Measurements from ENCODE around the gene ATP6V0D1. TPM values are rescaled to one million over a fixed set of nuclear protein-coding genes. Genes with fewer than 3 reads are reported as not detected.

ATP6V0D1 gene
- polyA plus RNA-seq, 3 donors: 354 to 687 (median 631) TPM

DNA sequence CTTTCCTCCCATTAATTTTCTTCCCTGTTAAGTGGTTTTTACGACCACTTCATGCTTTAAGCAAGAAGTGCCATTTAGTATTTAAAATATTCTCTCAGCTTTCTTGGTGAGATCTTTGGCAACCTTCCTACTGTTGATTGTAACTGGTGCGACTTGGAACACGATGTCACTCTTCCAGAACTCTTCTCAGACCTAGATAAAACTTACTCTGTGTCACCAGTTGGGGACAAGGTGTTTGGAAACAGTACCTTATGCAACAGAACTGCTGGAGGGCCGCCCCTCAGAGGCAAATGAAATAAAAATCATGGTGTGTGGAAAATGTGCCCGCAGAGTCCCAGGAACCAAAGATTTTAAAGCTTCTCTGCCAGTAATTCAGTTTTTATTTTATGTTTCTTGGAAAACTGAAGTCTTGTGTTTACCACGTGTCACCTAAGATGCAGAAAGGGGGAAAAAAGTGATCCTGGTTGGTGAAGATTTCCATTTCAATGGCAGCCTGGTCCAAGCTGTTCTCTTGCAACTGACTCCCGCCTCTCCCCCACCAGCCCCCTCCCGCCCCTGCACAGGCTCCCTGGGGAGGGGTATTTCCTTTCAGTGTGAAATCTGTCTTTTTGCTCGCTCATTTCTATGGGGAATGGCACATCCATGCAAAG, 57.2 kb downstream of the ATP6V0D1 start:
- H3K4me2 ChIP-seq (replicated peaks; ENCODE audit: extremely low read depth, low read length, poor library complexity, severe bottlenecking): no peak overlapping the region
- H3K27ac Mint-ChIP-seq: no peak overlapping the region

DNA sequence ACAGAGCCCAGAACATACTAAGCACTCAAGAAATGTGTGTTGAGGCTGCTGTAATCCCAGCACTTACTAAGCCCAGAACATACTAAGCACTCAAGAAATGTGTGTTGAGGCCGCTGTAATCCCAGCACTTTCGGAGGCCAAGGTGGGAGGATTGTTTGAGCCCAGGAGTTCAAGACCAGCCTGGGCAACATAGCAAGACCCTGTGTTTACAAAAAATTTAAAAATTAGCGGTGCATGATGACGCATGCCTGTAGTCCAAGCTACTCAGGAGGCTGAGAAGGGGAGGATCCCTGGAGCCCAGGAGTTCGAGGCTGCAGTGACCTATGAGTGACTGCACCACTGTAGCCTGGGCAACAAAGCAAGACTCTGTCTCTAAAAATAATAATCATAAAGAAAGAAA, 57.9 kb downstream of the ATP6V0D1 start:
- H3K27ac Mint-ChIP-seq: no peak overlapping the region
- H4K20me1 ChIP-seq (ENCODE audit: insufficient read depth, low read length): no peaks in the 10 kb centered on the region
- WGBS (ENCODE audit: insufficient coverage): 100% methylated on average over 1 of the region's 5 CpGs
- H3K4me3 Mint-ChIP-seq: no peak overlapping the region
- H3K36me3 Mint-ChIP-seq: peaks cover 0 to 4% of the 10 kb centered on the region in 2 donors
- no peak overlapping the region for H3K4me2 ChIP-seq (replicated peaks; ENCODE audit: extremely low read depth, low read length, poor library complexity, severe bottlenecking)
- no peak overlapping the region for H3K27ac ChIP-seq (ENCODE audit: low read depth in 1 of 2, low read length in 2 of 2)
- no peaks in the 10 kb centered on the region for H3K79me2 ChIP-seq (ENCODE audit: insufficient read depth, low read length)
- no peaks in the 10 kb centered on the region for H3K4me1 Mint-ChIP-seq
- intact Hi-C loops (cut with micrococcal nuclease): no loop called here
- H3K27me3 ChIP-seq (ENCODE audit: control insufficient read depth in 2 of 2, insufficient read depth in 2 of 2, low read length in 2 of 2): peaks cover 0 to 18% of the 10 kb centered on the region in 2 donors
- H2AFZ ChIP-seq (ENCODE audit: insufficient read depth, low read depth, low read length, poor library complexity, severe bottlenecking): no peak overlapping the region
- peaks cover 0 to 4% (median 0%) of the 10 kb centered on the region in 7 donors for H3K9me3 Mint-ChIP-seq
- H3K4me3 ChIP-seq (replicated peaks in 1 of 3; ENCODE audit: low read depth in 2 of 3, low read length in 3 of 3): no peak overlapping the region
- no peaks in the 10 kb centered on the region for H3K9me3 ChIP-seq (replicated peaks in 1 of 2; ENCODE audit: control insufficient read depth in 1 of 2, insufficient read depth in 1 of 2, low read length in 2 of 2)
- no peak for TF ChIP-seq CTCF (IDR thresholded peaks at IDR 0.05)
- H3K4me1 ChIP-seq (ENCODE audit: control insufficient read depth in 1 of 2, insufficient read depth in 2 of 2, low read length in 2 of 2): no peaks in the 10 kb centered on the region
- no peaks in the 10 kb centered on the region for H3K36me3 ChIP-seq (replicated peaks in 1 of 2; ENCODE audit: control insufficient read depth in 1 of 2, insufficient read depth in 2 of 2, low read length in 2 of 2)
- peaks cover 21 to 41% (median 22%) of the 10 kb centered on the region in 3 donors for H3K27me3 Mint-ChIP-seq (ENCODE audit: low read depth in 3 of 3)
- no peak overlapping the region for H3K9ac ChIP-seq (ENCODE audit: insufficient read depth, low read length, poor library complexity, severe bottlenecking)
- DNase-seq: no peak

More for the DNA sequence above, 57.2 kb downstream of the ATP6V0D1 start:
- intact Hi-C loops (cut with micrococcal nuclease): no loop called here
- H3K27me3 ChIP-seq (ENCODE audit: control insufficient read depth in 2 of 2, insufficient read depth in 2 of 2, low read length in 2 of 2): peaks cover 1 to 25% of the 10 kb centered on the region in 2 donors
- DNase-seq: no peak
- H3K4me3 ChIP-seq (replicated peaks in 1 of 3; ENCODE audit: low read depth in 2 of 3, low read length in 3 of 3): no peak overlapping the region
- no peak overlapping the region for H2AFZ ChIP-seq (ENCODE audit: insufficient read depth, low read depth, low read length, poor library complexity, severe bottlenecking)
- Mint-ChIP-seq H3K4me3 (no peak overlapping the region), H3K9me3 (peaks cover 0 to 5% (median 0%) of the 10 kb centered on the region in 7 donors), H3K36me3 (peaks cover 0 to 4% of the 10 kb centered on the region in 2 donors), H3K4me1 (no peaks in the 10 kb centered on the region), H3K27me3 (ENCODE audit: low read depth in 3 of 3) (peaks cover 24 to 44% (median 29%) of the 10 kb centered on the region in 3 donors)
- H3K4me1 ChIP-seq (ENCODE audit: control insufficient read depth in 1 of 2, insufficient read depth in 2 of 2, low read length in 2 of 2): no peaks in the 10 kb centered on the region
- H3K9ac ChIP-seq (ENCODE audit: insufficient read depth, low read length, poor library complexity, severe bottlenecking): no peak overlapping the region
- WGBS (ENCODE audit: insufficient coverage): 82% methylated on average over 2 of the region's 9 CpGs
- no peaks in the 10 kb centered on the region for H3K36me3 ChIP-seq (replicated peaks in 1 of 2; ENCODE audit: control insufficient read depth in 1 of 2, insufficient read depth in 2 of 2, low read length in 2 of 2)
- TF ChIP-seq CTCF (IDR thresholded peaks at IDR 0.05): no peak
- H3K79me2 ChIP-seq (ENCODE audit: insufficient read depth, low read length): no peaks in the 10 kb centered on the region
- H4K20me1 ChIP-seq (ENCODE audit: insufficient read depth, low read length): peaks cover 6% of the 10 kb centered on the region
- H3K9me3 ChIP-seq (replicated peaks in 1 of 2; ENCODE audit: control insufficient read depth in 1 of 2, insufficient read depth in 1 of 2, low read length in 2 of 2): no peaks in the 10 kb centered on the region
- H3K27ac ChIP-seq (ENCODE audit: low read depth in 1 of 2, low read length in 2 of 2): no peak overlapping the region
